GM21619 (cell line): ENCODE measurements around the gene ANKRD36B.
"Not testable (repeated sequence)": the region's sequence is repeated elsewhere in the genome, so short reads cannot be mapped to it uniquely, and the experiment has no call there.

ENCODE experiments used
- ATAC-seq: cut with Tn5 transposase; IDR thresholded peaks from one replicate; pipeline ENCODE4 v1.9.1; 2021; ENCODE audit not compliant: unreplicated experiment

ANKRD36B gene

GRCh38 chr2:97550498-97550897 lies 39.2 kb downstream of the ANKRD36B start:
- not testable (repeated sequence) for ATAC-seq

- ATAC-seq, result not testable (repeated sequence)
These were observed 40.6 kb downstream of the ANKRD36B start for GRCh38 chr2:97549058-97549457.

GRCh38 chr2:97548536-97548935 lies 41.1 kb downstream of the ANKRD36B start:
- ATAC-seq, result not testable (repeated sequence)

- no peak for ATAC-seq
These were observed 43.0 kb downstream of the ANKRD36B start for GRCh38 chr2:97546711-97547110.

GRCh38 chr2:97544911-97545310 lies 44.8 kb downstream of the ANKRD36B start:
- ATAC-seq, result not testable (repeated sequence)

GRCh38 chr2:97525904-97526303 lies 63.8 kb downstream of the ANKRD36B start:
- ATAC-seq, result not testable (repeated sequence)

GRCh38 chr2:97523816-97524215 lies 65.9 kb downstream of the ANKRD36B start:
- ATAC-seq, result not testable (repeated sequence)

GRCh38 chr2:97522916-97523555 lies 66.6 kb downstream of the ANKRD36B start:
- ATAC-seq, result not testable (repeated sequence)

GRCh38 chr2:97495651-97496050 lies 94.0 kb downstream of the ANKRD36B start:
- ATAC-seq, result not testable (repeated sequence)

GRCh38 chr2:97490141-97490540 lies 99.5 kb downstream of the ANKRD36B start:
- not testable (repeated sequence) for ATAC-seq
